B cell (primary cell): ENCODE measurements around the gene JAG2. TPM values are rescaled to one million over a fixed set of nuclear protein-coding genes. Genes with fewer than 3 reads are reported as not detected.

ENCODE experiments used
- ATAC-seq: fragments of 200-7000 bp; cut with Tn5 transposase; one replicate; pipeline ENCODE4 v1.10.0; 2021; ENCODE audit warnings: low read depth, mild to moderate bottlenecking, moderate number of reproducible peaks, moderate library complexity
- CTCF ChIA-PET: fragments of 350-600 bp; sonication (Branson Sonifier 250); formaldehyde crosslinking; loops from one replicate; lab custom pipeline; 2021; ENCODE audit warnings: antibody characterized with exemption, inconsistent platforms; lab: Charles Lee
- POLR2A ChIA-PET: fragments of 350-600 bp; sonication (Branson Sonifier 250); formaldehyde crosslinking; loops from one replicate; lab custom pipeline; 2021; ENCODE audit warnings: antibody characterized with exemption; lab: Charles Lee
- DNase-seq: peaks from one replicate; pipeline ENCODE4 v3.0.0; 2013
- H2AFZ ChIP-seq: 2 replicates; pipeline ENCODE4 v1.6.1; 2012; ENCODE audit warnings: mild to moderate bottlenecking, low read depth, low read length; ENCODE audit not compliant: insufficient read depth, poor library complexity, severe bottlenecking
- H3K27ac ChIP-seq, 2 donors: 1 replicate in 1 of 2; 2 replicates in 1 of 2; pipeline ENCODE4 v1.5.1; 2012 to 2013; ENCODE audit warnings: low read length in 2 of 2, mild to moderate bottlenecking in 2 of 2, moderate library complexity in 1 of 2
- H3K27me3 ChIP-seq, 4 experiments: fragments of 200-600 bp in 1 of 4; sonication (generic) in 1 of 4; replicated peaks in 1 of 4; 1 replicate in 2 of 4; 2 replicates in 2 of 4; pipeline versions ENCODE4 v1.6.1 to v1.7.0; 2013 to 2016; ENCODE audit warnings: low read length in 3 of 4, mild to moderate bottlenecking in 2 of 4, mixed read lengths in 1 of 4, moderate library complexity in 1 of 4; ENCODE audit not compliant: insufficient read depth in 4 of 4, control insufficient read depth in 3 of 4; ENCODE audit errors: control extremely low read depth in 1 of 4
- H3K36me3 ChIP-seq, 2 experiments: replicated peaks in 1 of 2; 1 replicate in 1 of 2; 2 replicates in 1 of 2; pipeline versions ENCODE4 v1.6.1 to v1.7.1; 2013; ENCODE audit warnings: low read length in 1 of 2; ENCODE audit not compliant: insufficient read depth in 2 of 2, control insufficient read depth in 1 of 2; ENCODE audit errors: control extremely low read depth in 1 of 2, extremely low read depth in 1 of 2
- H3K4me1 ChIP-seq, 2 donors: fragments of 200-600 bp in 1 of 2; sonication (generic) in 1 of 2; 1 replicate in 1 of 2; 2 replicates in 1 of 2; pipeline versions ENCODE4 v1.5.1 to v1.6.1; 2013 to 2017; ENCODE audit warnings: low read length in 2 of 2; ENCODE audit not compliant: control insufficient read depth in 2 of 2, insufficient read depth in 2 of 2
- H3K4me2 ChIP-seq: replicated peaks from 2 replicates; pipeline ENCODE3; 2012; ENCODE audit warnings: mild to moderate bottlenecking, low read depth, low read length; ENCODE audit not compliant: poor library complexity, severe bottlenecking
- H3K4me3 ChIP-seq, 5 experiments: fragments of 200-600 bp in 1 of 5; sonication (generic) in 1 of 5; 1 replicate in 3 of 5; 2 replicates in 2 of 5; pipeline versions ENCODE4 v1.5.1 to v1.7.0; 2011 to 2016; ENCODE audit warnings: low read length in 4 of 5, mild to moderate bottlenecking in 4 of 5, low read depth in 2 of 5, control low read depth in 1 of 5, moderate library complexity in 1 of 5; ENCODE audit not compliant: insufficient read depth in 1 of 5; ENCODE audit errors: control extremely low read depth in 1 of 5, extremely low read depth in 1 of 5
- H3K79me2 ChIP-seq: fragments of 200-600 bp; sonication (generic); one replicate; pipeline ENCODE4 v1.6.0; 2016; ENCODE audit warnings: low read length; ENCODE audit not compliant: control insufficient read depth, insufficient read depth
- H3K9ac ChIP-seq: fragments of 200-600 bp; sonication (generic); 2 replicates; pipeline ENCODE4 v1.6.1; 2017; ENCODE audit warnings: mild to moderate bottlenecking, low read length, moderate library complexity
- H3K9me3 ChIP-seq, 3 donors: one replicate each; pipeline versions ENCODE4 v1.6.1 to v1.7.1; 2013; ENCODE audit warnings: low read length in 2 of 3; ENCODE audit not compliant: control insufficient read depth in 2 of 3, insufficient read depth in 1 of 3; ENCODE audit errors: control extremely low read depth in 1 of 3
- H4K20me1 ChIP-seq: 2 replicates; pipeline ENCODE4 v1.6.0; 2012; ENCODE audit warnings: mild to moderate bottlenecking, low read length; ENCODE audit not compliant: insufficient read depth, control insufficient read depth, poor library complexity, severe bottlenecking
- H3K27ac Mint-ChIP-seq: one replicate; pipeline ENCODE4 v1.8.0; 2021; ENCODE audit warnings: mixed read lengths
- H3K27me3 Mint-ChIP-seq: one replicate; pipeline ENCODE4 v1.8.0; 2021; ENCODE audit warnings: mixed read lengths
- H3K4me1 Mint-ChIP-seq: one replicate; pipeline ENCODE4 v1.8.0; 2021; ENCODE audit warnings: mixed read lengths
- H3K4me3 Mint-ChIP-seq: one replicate; pipeline ENCODE4 v1.8.0; 2021; ENCODE audit warnings: mixed read lengths
- H3K9me3 Mint-ChIP-seq: one replicate; pipeline ENCODE4 v1.8.0; 2022; ENCODE audit warnings: mixed read lengths; ENCODE audit not compliant: insufficient read depth
- EZH2 ChIP-seq: IDR thresholded peaks from 2 replicates; pipeline ENCODE4 v1.6.1; 2012; ENCODE audit warnings: borderline replicate concordance, low read depth, mild to moderate bottlenecking, moderate library complexity, low read length; ENCODE audit not compliant: insufficient read depth, poor library complexity, severe bottlenecking
- WGBS: methylation state at CpG from one replicate; pipeline ENCODE4 v1.1.5; 2013; ENCODE audit warnings: missing lambda C conversion rate; ENCODE audit not compliant: insufficient coverage; 5-methylcytosine and 5-hydroxymethylcytosine counted together
- intact Hi-C: fragments of 100-400 bp; cut with micrococcal nuclease; formaldehyde crosslinking; loops from one replicate; pipeline ENCODE4 v1.10.0; 2022
- polyA plus RNA-seq: library from polyadenylated mRNA; depleted of rRNA; stranded (reverse); fragments of >200 nt; gene quantifications from 2 replicates; pipeline ENCODE4 v1.2.3, GENCODE V29; 2012
- total RNA-seq, 2 donors: library from RNA; stranded (reverse); fragments of 120-200 nt in 1 of 2; gene quantifications; 1 replicate in 1 of 2; 2 replicates in 1 of 2; pipeline versions ENCODE4 v1.2.3 to v1.2.4, GENCODE V29; 2013 to 2022
- TF ChIP-seq, protein P1 (sequence below): fragments of 200-600 bp; IDR thresholded peaks from one replicate; pipeline ENCODE4 v1.8.0; 2022; ENCODE audit warnings: antibody characterized with exemption, mild to moderate bottlenecking

JAG2 gene
- total and polyA plus RNA-seq, 2 donors (not counting 1 experiment from before 2014, with no cell fraction given), result 0.27 to 0.34 TPM

DNA sequence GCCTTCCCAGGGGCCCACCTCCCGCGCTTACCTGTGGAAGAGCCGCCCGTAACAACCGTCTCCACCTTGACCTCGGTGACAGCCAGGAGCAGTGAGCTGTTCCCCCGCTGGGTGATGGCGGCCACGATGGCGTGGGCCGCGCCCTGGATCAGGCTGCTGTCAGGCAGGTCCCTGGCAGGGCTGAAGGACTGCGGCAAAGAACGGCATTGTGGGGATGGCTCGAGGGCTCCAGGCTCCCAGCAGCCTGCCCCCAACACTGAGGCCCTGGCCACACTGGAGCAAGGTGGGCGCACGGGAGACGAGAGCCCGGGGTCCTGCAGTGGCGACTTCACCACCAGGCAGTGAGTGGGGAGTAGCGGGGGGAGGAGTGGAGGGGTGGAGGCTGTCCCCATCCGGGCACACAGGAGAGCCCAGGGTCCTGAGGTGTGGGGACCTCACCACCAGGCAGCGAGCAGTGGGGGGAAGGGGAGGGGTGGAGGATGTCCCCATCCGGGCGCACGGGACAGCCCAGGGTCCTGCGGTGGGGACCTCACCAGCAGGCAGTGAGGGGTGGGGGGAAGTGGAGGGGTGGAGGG lies 25.0 kb downstream of the JAG2 start:
- Histone ChIP-seq H3K27me3 (no peaks in the 10 kb centered on the region), H3K27ac (no peak overlapping the region), H3K79me2 (no peaks in the 10 kb centered on the region), H3K4me2 (no peak overlapping the region), H4K20me1 (no peaks in the 10 kb centered on the region), H3K4me1 (no peaks in the 10 kb centered on the region), H3K36me3 (no peaks in the 10 kb centered on the region), H3K9me3 (peaks cover 0 to 28% (median 14%) of the 10 kb centered on the region in 3 donors), H3K9ac (no peak overlapping the region), H2AFZ (no peak overlapping the region), H3K4me3 (no peak overlapping the region)
- TF ChIP-seq EZH2, result no peak
- TF ChIP-seq, protein P1, sequence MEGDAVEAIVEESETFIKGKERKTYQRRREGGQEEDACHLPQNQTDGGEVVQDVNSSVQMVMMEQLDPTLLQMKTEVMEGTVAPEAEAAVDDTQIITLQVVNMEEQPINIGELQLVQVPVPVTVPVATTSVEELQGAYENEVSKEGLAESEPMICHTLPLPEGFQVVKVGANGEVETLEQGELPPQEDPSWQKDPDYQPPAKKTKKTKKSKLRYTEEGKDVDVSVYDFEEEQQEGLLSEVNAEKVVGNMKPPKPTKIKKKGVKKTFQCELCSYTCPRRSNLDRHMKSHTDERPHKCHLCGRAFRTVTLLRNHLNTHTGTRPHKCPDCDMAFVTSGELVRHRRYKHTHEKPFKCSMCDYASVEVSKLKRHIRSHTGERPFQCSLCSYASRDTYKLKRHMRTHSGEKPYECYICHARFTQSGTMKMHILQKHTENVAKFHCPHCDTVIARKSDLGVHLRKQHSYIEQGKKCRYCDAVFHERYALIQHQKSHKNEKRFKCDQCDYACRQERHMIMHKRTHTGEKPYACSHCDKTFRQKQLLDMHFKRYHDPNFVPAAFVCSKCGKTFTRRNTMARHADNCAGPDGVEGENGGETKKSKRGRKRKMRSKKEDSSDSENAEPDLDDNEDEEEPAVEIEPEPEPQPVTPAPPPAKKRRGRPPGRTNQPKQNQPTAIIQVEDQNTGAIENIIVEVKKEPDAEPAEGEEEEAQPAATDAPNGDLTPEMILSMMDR, result no peak
- ChIA-PET POLR2A (no interaction called here), CTCF (no interaction called here)
- ATAC-seq (no peak), DNase-seq (no peak)
- Mint-ChIP-seq H3K9me3 (peaks cover 3% of the 10 kb centered on the region), H3K27me3 (no peaks in the 10 kb centered on the region), H3K4me3 (no peak overlapping the region), H3K27ac (no peak overlapping the region), H3K4me1 (no peaks in the 10 kb centered on the region)
- 96% methylated on average over 27 of the region's 27 CpGs for WGBS
- intact Hi-C loops, result no loop called here

DNA sequence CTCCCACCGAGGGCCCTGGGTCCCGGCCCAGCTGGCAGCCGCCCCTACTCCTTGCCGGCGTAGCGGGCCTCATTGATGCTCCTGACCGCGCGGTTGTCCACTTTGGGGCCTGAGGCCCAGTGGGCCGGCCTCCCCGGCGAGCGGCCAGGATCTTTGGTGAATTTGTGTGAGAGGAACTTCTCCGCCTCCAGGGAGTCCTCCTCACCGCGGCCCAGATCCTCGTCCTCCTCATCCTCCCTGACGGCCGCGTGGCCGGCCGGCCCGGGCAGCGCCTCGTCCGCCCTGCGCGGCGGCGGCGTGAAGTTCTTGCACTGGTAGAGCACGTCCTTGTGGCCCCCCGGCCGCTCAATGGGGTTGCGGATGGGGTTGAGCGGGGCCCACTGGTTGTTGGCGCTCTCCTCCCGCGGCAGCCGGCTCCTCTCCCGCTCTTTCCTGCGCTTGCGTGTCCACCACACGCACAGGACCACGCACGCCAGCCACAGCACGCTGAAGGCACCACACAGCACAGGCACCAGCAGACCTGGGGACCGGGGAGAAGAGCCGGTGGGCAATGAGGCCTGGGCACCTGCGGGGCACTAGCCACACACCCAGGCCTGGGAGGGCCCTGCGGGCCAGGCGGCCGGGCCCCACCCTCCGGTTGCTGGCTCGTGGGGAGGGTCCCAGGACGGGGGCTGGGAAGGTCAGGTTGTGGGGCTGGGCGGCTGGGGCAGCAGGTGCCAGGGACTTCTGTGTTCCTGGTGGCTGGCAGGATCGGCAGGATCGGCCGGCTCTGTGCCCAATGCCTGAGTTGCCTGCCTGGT lies 25.7 kb downstream of the JAG2 start:
- ATAC-seq (no peak), DNase-seq (no peak)
- H3K9me3 ChIP-seq, result peaks cover 0 to 28% (median 14%) of the 10 kb centered on the region in 3 donors
- no peaks in the 10 kb centered on the region for H3K27me3 Mint-ChIP-seq
- H3K27ac Mint-ChIP-seq, result no peak overlapping the region
- H3K4me3 Mint-ChIP-seq, result no peak overlapping the region
- H2AFZ ChIP-seq, result no peak overlapping the region
- H3K27me3 ChIP-seq, result no peaks in the 10 kb centered on the region
- no peak overlapping the region for H3K9ac ChIP-seq
- no peak overlapping the region for H3K4me2 ChIP-seq
- no peaks in the 10 kb centered on the region for H3K36me3 ChIP-seq
- H3K9me3 Mint-ChIP-seq, result peaks cover 3% of the 10 kb centered on the region
- no peak overlapping the region for H3K27ac ChIP-seq
- TF ChIP-seq, protein P1, result no peak
- no peak for TF ChIP-seq EZH2
- intact Hi-C loops, result no loop called here
- H3K4me1 Mint-ChIP-seq, result no peaks in the 10 kb centered on the region
- ChIA-PET CTCF (no interaction called here), POLR2A (no interaction called here)
- H4K20me1 ChIP-seq, result no peaks in the 10 kb centered on the region
- no peaks in the 10 kb centered on the region for H3K79me2 ChIP-seq
- 97% methylated on average over 55 of the region's 60 CpGs for WGBS
- no peaks in the 10 kb centered on the region for H3K4me1 ChIP-seq
- no peak overlapping the region for H3K4me3 ChIP-seq
